ENCODE measurements around the gene PEF1. TPM values are rescaled to one million over a fixed set of nuclear protein-coding genes. Genes with fewer than 3 reads are reported as not detected.
A peak's percentile ranks its signal among the peaks of the same experiment; 100 is the strongest.

PEF1 gene
- total RNA-seq, 2 donors from 2014 or later = 42.9 to 66.8 TPM

DNA sequence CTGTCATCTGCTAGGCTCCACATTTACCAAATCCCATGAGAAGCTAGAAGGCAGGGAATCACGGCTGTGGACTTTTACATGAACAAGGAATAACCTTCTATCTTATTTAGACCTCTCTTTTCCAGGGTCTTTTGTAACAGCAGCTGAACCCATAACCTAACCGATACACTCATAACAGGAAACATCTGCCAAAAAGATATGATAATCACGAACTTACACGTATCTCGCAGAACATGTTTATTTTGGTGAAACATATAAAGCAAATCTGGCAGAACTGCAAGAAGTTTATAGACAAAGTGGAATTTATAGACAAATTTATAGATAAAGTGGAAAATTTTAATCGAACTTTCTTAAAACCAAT lies 48.0 kb downstream of the PEF1 start:
- Histone ChIP-seq H3K4me1 (no peaks in the 10 kb centered on the region), H3K4me3 (no peak overlapping the region), H3K36me3 (no peaks in the 10 kb centered on the region), H3K9me3 (no peaks in the 10 kb centered on the region), H3K27me3 (no peaks in the 10 kb centered on the region), H3K27ac (peak overlapping the region in 1 of 2 donors; percentile 7)
- TF ChIP-seq, protein P1, sequence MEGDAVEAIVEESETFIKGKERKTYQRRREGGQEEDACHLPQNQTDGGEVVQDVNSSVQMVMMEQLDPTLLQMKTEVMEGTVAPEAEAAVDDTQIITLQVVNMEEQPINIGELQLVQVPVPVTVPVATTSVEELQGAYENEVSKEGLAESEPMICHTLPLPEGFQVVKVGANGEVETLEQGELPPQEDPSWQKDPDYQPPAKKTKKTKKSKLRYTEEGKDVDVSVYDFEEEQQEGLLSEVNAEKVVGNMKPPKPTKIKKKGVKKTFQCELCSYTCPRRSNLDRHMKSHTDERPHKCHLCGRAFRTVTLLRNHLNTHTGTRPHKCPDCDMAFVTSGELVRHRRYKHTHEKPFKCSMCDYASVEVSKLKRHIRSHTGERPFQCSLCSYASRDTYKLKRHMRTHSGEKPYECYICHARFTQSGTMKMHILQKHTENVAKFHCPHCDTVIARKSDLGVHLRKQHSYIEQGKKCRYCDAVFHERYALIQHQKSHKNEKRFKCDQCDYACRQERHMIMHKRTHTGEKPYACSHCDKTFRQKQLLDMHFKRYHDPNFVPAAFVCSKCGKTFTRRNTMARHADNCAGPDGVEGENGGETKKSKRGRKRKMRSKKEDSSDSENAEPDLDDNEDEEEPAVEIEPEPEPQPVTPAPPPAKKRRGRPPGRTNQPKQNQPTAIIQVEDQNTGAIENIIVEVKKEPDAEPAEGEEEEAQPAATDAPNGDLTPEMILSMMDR (IDR thresholded peaks at IDR 0.05) = no peak
- DNase-seq (ENCODE audit: low spot score) = no peak

DNA sequence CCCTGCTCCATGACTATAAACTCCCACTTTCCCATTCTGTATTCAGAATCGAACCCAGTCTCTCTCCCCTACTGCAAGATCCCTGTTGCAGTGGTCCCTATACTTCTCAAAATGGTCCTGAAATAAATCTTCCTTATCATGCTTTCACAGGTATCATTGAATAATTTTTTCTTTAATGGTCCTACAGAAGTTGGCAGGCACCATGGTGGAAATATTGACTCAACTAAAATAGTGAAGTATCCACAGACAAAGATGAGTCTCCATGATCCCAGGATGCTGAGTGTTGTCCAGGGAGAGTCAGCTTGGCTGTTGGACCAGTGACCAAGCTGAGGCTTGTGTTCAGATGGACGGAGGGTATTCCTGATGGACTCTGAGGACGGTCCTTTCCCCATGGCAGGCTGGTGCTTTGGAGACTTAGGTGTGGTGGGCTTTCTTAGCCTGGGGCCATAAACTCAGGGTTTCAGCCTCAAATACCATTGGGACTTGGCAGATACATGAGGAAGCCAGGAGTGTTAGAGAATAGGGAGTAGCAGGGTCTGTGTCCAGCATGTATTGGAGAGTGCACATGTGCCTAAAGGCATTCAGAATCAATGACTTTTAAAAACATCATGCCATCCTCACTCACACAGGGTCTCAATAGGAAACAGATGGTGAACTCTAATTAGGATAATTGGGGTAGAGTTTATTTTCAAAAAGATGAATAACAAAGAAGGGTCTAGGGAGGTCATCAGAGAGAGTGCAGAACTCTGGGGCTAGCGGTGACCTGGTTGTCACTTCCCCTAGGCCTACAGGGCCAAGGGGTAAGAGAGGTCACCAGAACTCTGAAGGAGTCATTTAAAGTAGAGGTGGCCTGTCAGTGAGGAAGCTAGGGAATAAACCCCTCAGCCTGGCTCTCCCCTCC lies 48.6 kb downstream of the PEF1 start:
- H3K9me3 ChIP-seq = no peaks in the 10 kb centered on the region
- no peaks in the 10 kb centered on the region for H3K36me3 ChIP-seq
- DNase-seq (ENCODE audit: low spot score) = no peak
- no peaks in the 10 kb centered on the region for H3K4me1 ChIP-seq
- TF ChIP-seq, protein P1 (IDR thresholded peaks at IDR 0.05) = no peak
- no peak overlapping the region for H3K4me3 ChIP-seq
- H3K27ac ChIP-seq = peak overlapping the region in 1 of 2 donors; percentile 7
- no peaks in the 10 kb centered on the region for H3K27me3 ChIP-seq

DNA sequence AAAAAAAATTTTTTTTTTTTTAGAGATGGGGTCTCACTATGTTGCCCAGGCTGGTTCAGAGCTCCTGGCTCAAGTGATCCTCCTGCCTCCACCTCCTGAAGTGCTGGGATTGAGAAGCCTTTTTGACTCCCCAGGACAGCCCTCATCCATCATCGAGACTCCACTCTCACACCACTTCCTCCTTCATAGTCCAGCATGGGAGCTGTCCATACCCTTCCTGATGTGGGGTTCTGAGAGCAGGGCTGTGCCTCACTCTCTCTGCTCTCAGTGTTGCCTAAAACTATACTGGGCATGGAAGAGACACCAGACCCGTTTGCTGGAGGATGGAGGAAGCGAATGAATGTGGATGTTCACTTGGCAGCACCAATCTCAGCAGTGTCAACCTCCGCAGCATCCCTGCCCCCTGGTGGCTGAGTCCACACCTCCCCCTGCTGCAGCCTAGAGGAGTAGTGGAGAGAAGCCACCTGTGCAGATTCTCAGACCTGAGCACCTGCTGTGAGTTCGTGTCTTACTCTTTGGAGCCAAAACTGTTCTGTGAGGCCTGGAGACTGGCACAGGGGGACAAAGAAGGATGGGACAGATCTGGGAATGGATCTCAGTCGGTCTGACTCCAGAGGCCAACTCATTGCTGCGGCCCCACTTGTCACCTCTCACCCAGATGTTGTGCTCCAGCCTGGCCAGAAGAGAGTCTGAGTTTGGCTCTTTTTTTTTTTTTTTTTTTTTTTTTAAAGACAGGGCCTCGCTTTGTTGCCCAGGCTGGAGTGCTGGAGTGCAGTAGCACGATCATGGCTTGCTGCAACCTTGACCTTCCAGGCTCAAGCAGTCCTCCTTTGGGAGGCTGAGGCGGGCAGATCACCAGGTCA lies 50.7 kb downstream of the PEF1 start:
- peaks cover 0 to 7% of the 10 kb centered on the region in 2 donors for H3K4me1 ChIP-seq
- no peaks in the 10 kb centered on the region for H3K9me3 ChIP-seq
- no peaks in the 10 kb centered on the region for H3K36me3 ChIP-seq
- H3K27me3 ChIP-seq = no peaks in the 10 kb centered on the region
- DNase-seq (ENCODE audit: low spot score) = peak; percentile 77
- H3K27ac ChIP-seq = no peak overlapping the region
- TF ChIP-seq, protein P1 (IDR thresholded peaks at IDR 0.05) = peak; percentile 81 to 87
- no peak overlapping the region for H3K4me3 ChIP-seq

DNA sequence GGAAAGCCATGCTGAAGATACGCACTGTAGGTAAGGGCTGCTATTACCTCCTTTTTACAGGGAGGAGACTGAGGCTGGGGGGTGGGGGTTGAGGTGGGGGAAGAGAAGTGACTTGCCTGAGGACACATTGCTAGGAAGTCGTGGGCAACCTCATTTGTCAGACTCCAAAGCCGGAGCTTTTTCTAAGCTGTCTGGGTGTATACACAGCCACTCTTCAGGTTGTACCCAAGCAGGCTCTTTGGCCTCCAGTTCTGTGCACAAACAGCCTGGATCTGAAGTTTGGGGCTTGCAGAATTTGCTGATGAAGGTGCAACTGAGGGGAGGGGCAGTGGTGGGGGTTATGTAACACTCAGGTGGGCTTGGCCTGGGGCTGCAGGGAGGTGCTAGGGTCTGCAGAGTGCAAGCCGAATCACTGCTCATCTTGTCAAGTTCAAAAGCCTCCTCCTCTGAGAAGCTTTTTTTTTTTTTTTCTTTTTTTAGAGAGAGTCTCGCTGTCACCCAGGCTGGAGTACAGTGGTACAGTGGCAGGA lies 51.5 kb downstream of the PEF1 start:
- H3K4me1 ChIP-seq = peaks cover 0 to 15% of the 10 kb centered on the region in 2 donors
- DNase-seq (ENCODE audit: low spot score) = no peak
- H3K27ac ChIP-seq = no peak overlapping the region
- no peaks in the 10 kb centered on the region for H3K27me3 ChIP-seq
- no peak overlapping the region for H3K4me3 ChIP-seq
- H3K36me3 ChIP-seq = no peaks in the 10 kb centered on the region
- no peaks in the 10 kb centered on the region for H3K9me3 ChIP-seq
- TF ChIP-seq, protein P1 (IDR thresholded peaks at IDR 0.05) = no peak

DNA sequence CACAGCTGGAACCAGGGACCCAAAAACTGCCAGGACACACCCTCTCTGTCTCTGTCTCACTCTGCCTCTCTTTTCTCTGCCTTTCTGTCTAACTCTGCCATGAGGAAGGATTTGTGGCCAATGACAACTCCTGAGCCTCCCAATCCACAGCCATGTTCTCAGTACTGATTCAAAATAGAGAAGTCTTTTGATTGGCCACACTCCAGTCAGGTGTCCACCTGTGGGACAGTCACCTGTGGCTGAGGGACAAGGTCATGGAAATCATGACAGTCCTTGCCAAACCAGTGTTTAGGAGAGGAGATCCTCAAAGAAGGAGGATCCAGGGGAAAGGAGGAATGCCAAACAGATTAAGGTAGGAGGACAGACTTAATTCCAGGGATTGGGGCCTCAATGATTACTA lies 52.5 kb downstream of the PEF1 start:
- Histone ChIP-seq H3K4me3 (no peak overlapping the region), H3K9me3 (no peaks in the 10 kb centered on the region), H3K4me1 (peaks cover 0 to 26% of the 10 kb centered on the region in 2 donors), H3K27ac (peak overlapping the region in 1 of 2 donors; percentile 36), H3K36me3 (peaks cover 4% of the 10 kb centered on the region), H3K27me3 (no peaks in the 10 kb centered on the region)
- DNase-seq (ENCODE audit: low spot score) = no peak
- TF ChIP-seq, protein P1 (IDR thresholded peaks at IDR 0.05) = no peak

All from right atrium auricular region (tissue), 2 donors.